ENCODE measurements around the gene ZBTB20.

The ZBTB20 gene

DNA sequence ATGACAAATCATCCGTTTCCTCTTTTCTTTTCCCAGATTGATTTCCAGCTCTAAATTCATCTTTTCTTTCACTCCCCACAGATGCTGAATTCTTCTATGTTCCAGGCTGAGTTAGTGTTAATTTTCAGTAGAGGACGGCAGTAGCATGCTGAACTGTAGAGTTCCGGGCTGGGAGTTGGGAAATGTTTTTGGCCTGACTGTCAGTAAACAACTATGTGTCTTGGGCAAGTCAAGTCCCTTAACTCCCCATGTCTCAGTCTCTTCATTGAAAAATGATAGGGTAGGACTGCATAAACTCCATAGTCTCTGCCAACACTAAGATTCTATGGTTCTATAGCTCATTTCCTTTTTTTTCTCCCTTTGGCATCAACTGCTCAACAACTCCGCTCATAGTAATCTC is 519.3 kb downstream of the ZBTB20 start:
- DNase-seq (ENCODE audit: low read depth in 2 of 2) = no peak

GRCh38 chr3:114626751-114627150 is 520.3 kb downstream of the ZBTB20 start:
- no peak for DNase-seq (ENCODE audit: low read depth in 2 of 2)

DNA sequence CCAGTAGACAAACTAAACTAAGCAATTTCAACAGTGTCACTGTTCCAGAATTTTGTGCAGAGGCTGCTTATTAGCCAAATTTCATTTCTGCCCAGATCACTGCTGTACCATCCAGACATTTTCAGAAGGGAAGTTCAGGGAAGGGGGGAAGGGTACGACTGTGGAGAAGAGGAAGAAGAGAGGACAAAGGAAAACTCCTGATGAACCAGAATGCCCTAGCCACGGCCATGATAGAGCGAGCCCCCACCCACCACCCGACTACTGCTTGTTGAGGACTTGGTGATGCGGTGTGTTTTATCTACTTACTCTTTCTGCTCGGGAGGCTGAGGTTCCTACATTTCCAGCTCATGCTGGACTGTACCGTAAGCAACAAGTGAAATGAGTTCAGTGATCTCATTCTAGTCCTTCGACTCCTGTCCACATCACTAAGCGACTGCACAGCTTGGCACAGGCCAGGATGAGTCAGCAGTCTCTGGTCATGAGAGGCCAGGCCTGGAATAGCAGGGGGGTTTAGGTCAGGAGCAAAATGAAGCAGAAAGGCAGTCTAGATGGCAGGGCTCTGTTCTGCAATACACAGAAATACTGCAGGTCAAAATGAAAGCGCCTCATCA is 522.4 kb downstream of the ZBTB20 start:
- no peak for DNase-seq (ENCODE audit: low read depth in 2 of 2)

DNA sequence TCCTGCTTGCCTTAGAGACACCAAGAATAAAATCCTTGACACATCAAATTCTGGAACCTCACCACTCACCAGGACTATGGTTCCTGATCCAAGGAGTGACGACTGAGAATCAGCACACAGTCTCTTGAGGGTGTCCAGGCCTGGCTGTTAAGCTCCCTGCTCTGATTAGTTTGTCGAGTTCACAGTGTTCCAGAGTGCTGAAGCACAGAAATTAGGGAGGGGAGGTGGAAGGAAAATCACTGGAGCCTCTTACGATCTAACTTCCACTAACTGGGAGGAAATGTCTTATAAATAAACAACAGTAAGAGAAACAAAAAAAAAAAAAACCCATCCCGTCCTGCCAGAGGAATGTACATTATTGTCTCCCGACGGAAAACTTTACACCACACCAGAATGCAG is 523.0 kb downstream of the ZBTB20 start:
- DNase-seq (ENCODE audit: low read depth in 2 of 2) = no peak

DNA sequence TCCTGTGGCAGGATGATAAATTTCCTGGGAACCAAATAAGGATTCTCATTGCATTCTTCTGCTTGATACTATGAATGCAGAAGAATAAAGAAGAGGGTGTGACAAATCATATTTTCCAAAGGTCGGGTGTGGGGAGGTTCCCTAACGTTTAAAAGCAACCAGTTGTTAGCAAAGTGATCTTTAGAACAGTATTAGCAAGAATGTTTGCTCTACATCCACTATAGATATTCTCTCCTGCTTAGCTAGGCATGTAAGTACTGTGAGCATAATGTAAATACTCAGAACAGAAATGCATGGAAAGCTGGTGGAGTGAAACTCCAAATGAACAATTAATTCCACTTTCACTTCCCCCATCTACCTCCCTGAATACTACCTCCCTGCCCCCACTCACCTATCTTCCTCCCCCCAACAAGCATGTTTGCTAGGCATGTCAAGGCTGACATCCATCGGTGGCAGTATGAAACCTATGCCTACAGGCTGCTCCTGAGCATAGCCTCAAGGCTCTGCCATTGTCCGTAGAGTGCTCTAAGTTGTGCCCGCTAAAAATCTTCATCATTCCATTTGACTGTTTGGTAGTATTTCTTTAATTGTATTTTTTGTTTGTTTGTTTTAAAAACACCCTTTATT is 523.6 kb downstream of the ZBTB20 start:
- DNase-seq (ENCODE audit: low read depth in 2 of 2) = no peak

DNA sequence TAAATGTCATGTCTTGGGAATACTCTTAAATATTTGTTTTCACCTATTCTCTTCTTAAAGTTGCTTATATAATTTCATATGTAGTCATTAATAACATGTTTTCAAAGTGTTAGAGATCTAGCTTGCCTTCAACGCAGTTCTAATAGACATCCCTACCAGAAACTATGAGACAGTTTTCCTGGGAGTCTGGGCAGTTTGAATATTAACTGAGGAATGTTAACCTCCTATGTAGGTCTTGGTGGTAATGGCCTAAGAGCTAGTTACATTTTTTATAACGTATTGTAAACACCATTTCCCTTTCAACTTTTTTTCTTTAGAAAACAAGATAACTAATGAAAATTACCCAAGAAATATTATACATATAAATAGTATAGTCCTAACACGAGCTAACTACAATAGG is 525.1 kb downstream of the ZBTB20 start:
- no peak for DNase-seq (ENCODE audit: low read depth in 2 of 2)

GRCh38 chr3:114619771-114620170 is 527.3 kb downstream of the ZBTB20 start:
- DNase-seq (ENCODE audit: low read depth in 2 of 2) = no peak

- DNase-seq (ENCODE audit: low read depth in 2 of 2) = no peak
Measured at GRCh38 chr3:114615523-114616085, 531.5 kb downstream of the ZBTB20 start.

- no peak for DNase-seq (ENCODE audit: low read depth in 2 of 2)
Measured at GRCh38 chr3:114609973-114610630, 537.0 kb downstream of the ZBTB20 start.

DNA sequence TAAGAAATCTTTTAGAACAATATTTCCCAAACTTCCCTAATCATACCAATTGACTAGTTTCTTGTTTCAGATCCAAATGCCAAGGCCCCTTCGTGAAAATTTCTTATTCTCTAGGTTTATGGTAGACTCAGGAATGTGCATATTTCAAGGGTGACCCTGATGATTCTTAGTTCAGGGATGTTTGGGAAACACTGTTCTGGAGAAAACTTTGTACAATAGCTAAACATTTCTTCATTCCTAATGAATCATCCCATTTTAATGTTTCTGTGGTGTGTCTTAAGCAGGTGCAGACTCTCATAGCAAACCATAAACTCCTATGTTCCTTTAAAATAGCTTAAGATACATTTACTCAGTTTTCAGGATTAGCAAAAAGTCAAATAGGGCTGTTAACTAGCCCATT is 538.8 kb downstream of the ZBTB20 start:
- DNase-seq (ENCODE audit: low read depth in 2 of 2) = no peak

DNA sequence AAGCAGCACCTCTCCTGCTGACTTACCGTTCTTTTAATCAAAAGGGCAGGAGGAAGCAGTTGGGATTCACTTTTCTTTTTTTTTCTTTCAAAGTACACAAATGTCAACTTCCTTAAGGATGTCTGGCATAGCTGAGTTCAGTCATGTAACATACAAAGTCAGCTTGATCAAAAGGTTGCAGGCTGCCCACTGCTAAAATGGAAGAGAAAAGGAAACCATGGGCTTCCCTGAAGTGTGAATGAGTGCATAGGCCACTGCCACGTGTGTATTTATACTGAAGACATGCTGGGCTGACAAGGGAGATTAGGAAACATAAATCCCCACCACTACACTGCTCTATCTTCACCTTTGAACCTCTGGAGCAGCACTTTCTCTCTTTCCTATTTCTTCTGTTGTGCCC is 540.8 kb downstream of the ZBTB20 start:
- no peak for DNase-seq (ENCODE audit: low read depth in 2 of 2)

DNA sequence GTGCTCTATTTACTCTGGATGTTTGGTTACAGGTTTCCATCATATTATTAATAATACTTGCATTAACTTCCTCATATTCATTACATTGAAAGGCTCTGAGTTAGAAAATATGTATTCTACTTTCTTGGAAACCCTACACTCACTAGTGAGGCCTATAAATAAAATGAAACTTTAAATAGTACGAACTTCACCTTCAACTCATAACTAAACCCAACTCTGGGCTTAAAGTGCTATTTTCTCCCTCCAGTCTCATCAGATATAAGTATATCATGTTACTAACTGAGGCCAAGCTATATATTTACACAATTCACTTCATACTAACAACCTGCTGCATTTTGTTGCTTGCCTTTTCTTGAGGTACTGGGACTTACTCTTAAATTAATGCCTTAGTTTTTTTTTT is 546.5 kb downstream of the ZBTB20 start:
- DNase-seq (ENCODE audit: low read depth in 2 of 2) = no peak

DNA sequence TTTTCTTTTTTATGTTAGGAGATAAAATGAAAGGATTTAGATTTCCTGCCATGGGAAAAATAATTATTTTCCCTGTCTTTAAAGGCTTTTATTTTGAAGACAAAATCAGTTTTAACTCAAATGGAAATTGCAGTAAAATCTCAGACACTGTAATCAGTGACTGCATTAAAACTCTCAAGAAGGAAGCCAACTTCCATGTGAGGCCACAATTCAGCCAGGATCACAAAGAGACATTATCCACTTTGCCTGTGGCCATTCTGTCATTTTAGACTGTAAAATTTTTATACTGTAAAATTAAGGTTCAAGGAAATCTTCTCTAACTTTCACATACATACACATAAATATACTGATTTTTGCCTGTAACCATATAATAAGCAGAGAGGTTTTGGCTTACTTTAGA is 549.2 kb downstream of the ZBTB20 start:
- no peak for DNase-seq (ENCODE audit: low read depth in 2 of 2)

DNA sequence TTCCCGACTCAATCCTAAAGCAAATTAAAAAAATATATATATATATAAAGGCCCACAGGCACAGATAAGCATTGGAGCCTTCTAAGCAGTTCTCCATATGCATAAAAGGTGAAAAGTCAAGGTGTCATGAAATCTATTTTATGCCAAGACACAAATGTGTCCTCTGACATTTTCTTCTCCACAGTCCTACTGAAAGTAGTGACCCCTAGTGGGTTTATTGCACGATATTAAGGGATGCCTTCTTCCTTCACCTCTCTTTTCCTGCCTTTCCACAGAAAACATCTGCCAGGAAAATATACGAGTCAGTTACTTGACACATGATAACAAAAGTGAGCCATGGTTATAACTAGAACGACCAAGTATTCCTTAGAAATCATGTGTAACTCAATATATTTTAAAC is 550.1 kb downstream of the ZBTB20 start:
- no peak for DNase-seq (ENCODE audit: low read depth in 2 of 2)

- DNase-seq (ENCODE audit: low read depth in 2 of 2) = no peak
Measured at GRCh38 chr3:114596147-114596546, 550.9 kb downstream of the ZBTB20 start.

DNA sequence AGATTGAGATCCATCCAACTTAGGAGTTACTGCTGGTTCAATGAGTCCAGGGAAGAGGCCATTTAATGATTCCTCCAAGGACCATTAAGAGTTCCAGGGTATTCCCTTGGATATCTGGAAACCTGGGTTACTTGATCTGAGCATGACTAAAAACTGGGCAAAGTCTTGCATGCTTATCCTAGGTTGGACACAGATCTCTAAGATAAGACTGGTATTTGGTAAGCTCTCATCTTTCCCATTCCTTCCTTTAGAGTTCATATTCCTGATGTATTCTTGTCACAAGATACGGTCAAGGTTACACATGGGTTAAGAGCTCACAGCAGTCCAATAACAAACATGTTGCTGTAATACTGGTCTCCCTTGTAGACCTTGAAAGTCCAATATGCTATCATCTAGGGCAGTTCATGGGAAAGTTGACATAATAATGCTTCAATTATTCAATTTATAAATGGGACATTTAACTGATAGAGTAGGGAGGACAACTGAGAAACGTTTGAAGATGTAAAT is 551.5 kb downstream of the ZBTB20 start:
- no peak for DNase-seq (ENCODE audit: low read depth in 2 of 2)

DNA sequence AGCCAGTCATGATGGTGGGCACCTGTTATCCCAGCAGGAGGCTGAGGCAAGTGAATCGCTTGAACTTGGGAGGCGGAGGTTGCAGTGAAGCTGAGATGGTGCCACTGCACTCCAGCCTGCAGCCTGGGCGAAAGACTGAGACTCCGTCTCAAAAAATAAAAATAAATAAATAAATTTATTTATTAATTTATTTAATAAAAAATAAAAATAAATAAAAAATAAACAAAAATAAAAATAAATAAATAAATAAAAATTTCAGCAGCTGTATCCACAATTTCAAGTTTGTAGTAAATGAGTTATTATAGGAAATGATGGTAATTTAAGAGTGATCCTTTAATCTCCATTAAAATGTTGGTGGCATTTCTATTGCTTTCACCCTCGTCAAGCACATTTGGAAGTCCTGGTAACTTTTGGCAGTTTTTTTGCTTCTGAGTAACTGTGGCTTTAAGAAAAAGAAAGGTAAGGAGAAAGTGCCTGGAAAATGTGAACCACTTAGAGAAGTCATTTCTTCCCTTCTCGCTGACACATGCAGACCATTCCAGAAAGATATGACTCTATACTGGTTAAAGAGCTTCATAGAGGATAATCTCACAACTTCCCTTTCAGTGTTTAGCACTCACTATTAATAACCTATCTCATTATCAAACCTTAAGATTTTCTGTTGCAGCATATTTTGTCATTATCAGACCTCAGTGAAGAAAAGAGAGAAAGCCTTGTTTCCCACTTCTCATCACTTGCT is 556.6 kb downstream of the ZBTB20 start:
- DNase-seq (ENCODE audit: low read depth in 2 of 2) = no peak

- DNase-seq (ENCODE audit: low read depth in 2 of 2) = no peak
Measured at GRCh38 chr3:114587986-114588385, 559.1 kb downstream of the ZBTB20 start.

DNA sequence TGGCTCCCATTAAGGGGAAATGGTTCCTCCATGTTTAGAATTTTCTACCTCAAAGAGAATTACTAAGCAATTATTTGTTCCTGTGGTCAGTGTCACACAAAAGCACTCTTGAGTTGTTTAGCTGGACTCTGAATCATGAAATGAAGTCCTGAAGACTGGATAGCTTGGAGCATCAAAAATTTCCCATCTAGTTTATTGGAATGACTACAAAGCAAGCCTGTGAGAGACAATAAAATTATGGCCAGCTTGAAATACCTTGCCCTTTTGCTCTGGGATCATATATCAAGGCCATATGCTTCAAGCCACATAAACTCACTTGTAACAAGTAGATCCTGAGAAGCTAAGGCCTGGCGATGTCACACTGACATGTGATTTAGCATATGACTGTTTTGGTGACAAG is 561.0 kb downstream of the ZBTB20 start:
- no peak for DNase-seq (ENCODE audit: low read depth in 2 of 2)

- DNase-seq (ENCODE audit: low read depth in 2 of 2) = no peak
Measured at GRCh38 chr3:114585687-114586086, 561.4 kb downstream of the ZBTB20 start.

DNA sequence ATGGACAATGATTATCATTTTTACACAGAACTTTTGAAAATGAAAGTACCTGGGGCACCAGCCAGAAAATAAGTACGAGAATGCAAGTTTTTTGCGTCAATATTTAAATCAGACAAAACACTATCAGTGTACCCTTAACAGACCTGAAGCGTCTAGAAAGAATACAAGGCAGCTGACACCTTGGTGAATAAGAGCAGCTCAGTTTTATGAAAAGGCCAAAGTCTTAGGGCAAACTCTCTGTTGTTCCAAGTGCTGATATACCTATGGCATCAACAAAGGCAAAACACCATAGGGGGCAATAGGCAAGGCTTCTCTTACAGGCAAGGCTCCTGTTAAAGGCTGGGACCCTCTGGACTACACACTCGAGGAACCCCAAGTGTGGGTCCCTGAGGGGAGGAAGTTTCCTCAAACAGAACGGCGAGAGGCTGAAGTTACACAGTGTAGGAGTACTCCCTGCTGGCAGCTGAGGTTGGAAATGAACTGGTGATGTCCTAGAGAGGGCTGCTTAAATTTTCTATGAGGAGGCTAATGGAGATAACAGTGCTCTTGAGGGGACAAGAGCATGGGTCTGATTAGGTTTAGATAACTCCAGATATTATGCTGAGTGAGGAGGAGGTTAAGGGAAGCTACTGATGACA is 562.2 kb downstream of the ZBTB20 start:
- no peak for DNase-seq (ENCODE audit: low read depth in 2 of 2)

- DNase-seq (ENCODE audit: low read depth in 2 of 2) = no peak
Measured at GRCh38 chr3:114582929-114583328, 564.2 kb downstream of the ZBTB20 start.

All from activated CD4-positive, alpha-beta T cell treated with anti-CD3 and anti-CD28 coated beads for 24 hours (primary cell).